Loucy (cell line): ENCODE data around the gene ETFA.

ENCODE experiments used
- H2AFZ ChIP-seq: fragments of 200-600 bp; sonication (generic); 2 replicates; pipeline ENCODE4 v1.6.0; 2016; ENCODE audit warnings: antibody characterized with exemption, mild to moderate bottlenecking, low read length, moderate library complexity
- H3F3A ChIP-seq: fragments of 200-600 bp; 2 replicates; pipeline ENCODE4 v1.6.0; 2016; ENCODE audit warnings: antibody characterized with exemption, low read depth, mild to moderate bottlenecking
- H3K27me3 ChIP-seq: fragments of 200-600 bp; sonication (generic); 2 replicates; pipeline ENCODE4 v1.6.1; 2014; ENCODE audit warnings: low read length, mild to moderate bottlenecking; ENCODE audit not compliant: insufficient read depth, poor library complexity, severe bottlenecking
- H3K36me3 ChIP-seq: fragments of 200-600 bp; sonication (generic); 2 replicates; pipeline ENCODE4 v1.6.1; 2016; ENCODE audit warnings: low read length; ENCODE audit not compliant: insufficient read depth
- H3K4me1 ChIP-seq: fragments of 200-600 bp; sonication (generic); 2 replicates; pipeline ENCODE4 v1.5.1; 2014; ENCODE audit warnings: low read length, mild to moderate bottlenecking; ENCODE audit not compliant: insufficient read depth, poor library complexity, severe bottlenecking
- H3K4me2 ChIP-seq: fragments of 200-600 bp; sonication (generic); 2 replicates; pipeline ENCODE4 v1.6.0; 2014; ENCODE audit warnings: antibody characterized with exemption, low read length, low read depth, mild to moderate bottlenecking; ENCODE audit not compliant: poor library complexity, severe bottlenecking
- H3K4me3 ChIP-seq: fragments of 200-600 bp; sonication (generic); 2 replicates; pipeline ENCODE4 v1.5.1; 2014; ENCODE audit warnings: low read length, mild to moderate bottlenecking, mixed read lengths; ENCODE audit not compliant: poor library complexity, severe bottlenecking
- H3K79me2 ChIP-seq: fragments of 200-600 bp; sonication (generic); 2 replicates; pipeline ENCODE4 v1.6.1; 2014; ENCODE audit warnings: low read length; ENCODE audit not compliant: insufficient read depth
- H3K9ac ChIP-seq: fragments of 200-600 bp; sonication (generic); 2 replicates; pipeline ENCODE4 v1.6.0; 2014; ENCODE audit warnings: mild to moderate bottlenecking, low read depth, low read length, moderate library complexity; ENCODE audit not compliant: poor library complexity, severe bottlenecking
- H3K9me2 ChIP-seq: fragments of 200-600 bp; sonication (generic); replicated peaks from 2 replicates; pipeline ENCODE4 v1.6.1; 2016; ENCODE audit warnings: low read depth, low read length, mixed read lengths
- H3K9me3 ChIP-seq: fragments of 200-600 bp; sonication (generic); 2 replicates; pipeline ENCODE4 v1.6.1; 2014; ENCODE audit warnings: mild to moderate bottlenecking, antibody characterized with exemption, low read length, low read depth; ENCODE audit not compliant: insufficient read depth
- H4K20me1 ChIP-seq: fragments of 200-600 bp; sonication (generic); 2 replicates; pipeline ENCODE4 v1.6.0; 2014; ENCODE audit warnings: antibody characterized with exemption, low read length, mild to moderate bottlenecking; ENCODE audit not compliant: insufficient read depth, poor library complexity, severe bottlenecking
- EZH2phosphoT487 ChIP-seq: fragments of 200-600 bp; IDR thresholded peaks from 2 replicates; pipeline ENCODE4 v1.6.1; 2018; ENCODE audit warnings: antibody characterized with exemption, mild to moderate bottlenecking, moderate library complexity, borderline replicate concordance
- TF ChIP-seq, protein P1 (sequence below): fragments of 200-600 bp; sonication (generic); conservative IDR thresholded peaks from 2 replicates; pipeline ENCODE4 v1.5.1; 2014; ENCODE audit warnings: mild to moderate bottlenecking, antibody characterized with exemption, low read length

Gene ETFA

DNA sequence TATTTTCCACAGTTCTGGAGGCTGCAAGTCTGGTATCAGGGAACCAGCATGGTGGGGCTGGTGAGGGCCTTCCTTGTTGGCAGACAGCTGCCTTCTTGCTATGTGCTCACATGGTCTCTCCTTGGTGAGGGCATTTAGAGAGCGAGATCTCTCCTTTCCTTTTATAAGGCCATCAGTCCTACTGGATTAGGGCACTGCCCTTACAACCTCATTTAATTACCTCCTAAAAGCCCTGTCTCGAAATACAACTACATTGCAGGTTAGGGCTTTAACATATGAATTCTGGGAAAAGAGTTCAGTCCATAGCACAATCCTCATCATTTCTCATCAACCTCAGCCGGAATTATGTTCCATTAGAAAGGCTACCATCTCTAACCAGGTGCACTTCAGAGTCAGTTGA lies 47.2 kb upstream of the ETFA start:
- H3K4me2 ChIP-seq: no peak overlapping the region
- no peaks in the 10 kb centered on the region for H4K20me1 ChIP-seq
- no peak overlapping the region for H3K4me3 ChIP-seq
- H3K9me3 ChIP-seq: no peaks in the 10 kb centered on the region
- H3F3A ChIP-seq: no peaks in the 10 kb centered on the region
- no peaks in the 10 kb centered on the region for H3K79me2 ChIP-seq
- H3K36me3 ChIP-seq: no peaks in the 10 kb centered on the region
- H3K9ac ChIP-seq: no peak overlapping the region
- H3K9me2 ChIP-seq: no peaks in the 10 kb centered on the region
- no peaks in the 10 kb centered on the region for H3K4me1 ChIP-seq
- no peak for TF ChIP-seq EZH2phosphoT487
- TF ChIP-seq, protein P1, sequence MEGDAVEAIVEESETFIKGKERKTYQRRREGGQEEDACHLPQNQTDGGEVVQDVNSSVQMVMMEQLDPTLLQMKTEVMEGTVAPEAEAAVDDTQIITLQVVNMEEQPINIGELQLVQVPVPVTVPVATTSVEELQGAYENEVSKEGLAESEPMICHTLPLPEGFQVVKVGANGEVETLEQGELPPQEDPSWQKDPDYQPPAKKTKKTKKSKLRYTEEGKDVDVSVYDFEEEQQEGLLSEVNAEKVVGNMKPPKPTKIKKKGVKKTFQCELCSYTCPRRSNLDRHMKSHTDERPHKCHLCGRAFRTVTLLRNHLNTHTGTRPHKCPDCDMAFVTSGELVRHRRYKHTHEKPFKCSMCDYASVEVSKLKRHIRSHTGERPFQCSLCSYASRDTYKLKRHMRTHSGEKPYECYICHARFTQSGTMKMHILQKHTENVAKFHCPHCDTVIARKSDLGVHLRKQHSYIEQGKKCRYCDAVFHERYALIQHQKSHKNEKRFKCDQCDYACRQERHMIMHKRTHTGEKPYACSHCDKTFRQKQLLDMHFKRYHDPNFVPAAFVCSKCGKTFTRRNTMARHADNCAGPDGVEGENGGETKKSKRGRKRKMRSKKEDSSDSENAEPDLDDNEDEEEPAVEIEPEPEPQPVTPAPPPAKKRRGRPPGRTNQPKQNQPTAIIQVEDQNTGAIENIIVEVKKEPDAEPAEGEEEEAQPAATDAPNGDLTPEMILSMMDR: no peak
- no peaks in the 10 kb centered on the region for H3K27me3 ChIP-seq
- H2AFZ ChIP-seq: no peak overlapping the region

- no peaks in the 10 kb centered on the region for H4K20me1 ChIP-seq
- no peaks in the 10 kb centered on the region for H3K9me2 ChIP-seq
- no peaks in the 10 kb centered on the region for H3F3A ChIP-seq
- H3K9ac ChIP-seq: no peak overlapping the region
- no peaks in the 10 kb centered on the region for H3K27me3 ChIP-seq
- no peak overlapping the region for H3K4me3 ChIP-seq
- no peaks in the 10 kb centered on the region for H3K4me1 ChIP-seq
- H3K79me2 ChIP-seq: no peaks in the 10 kb centered on the region
- H3K36me3 ChIP-seq: no peaks in the 10 kb centered on the region
- H3K9me3 ChIP-seq: no peaks in the 10 kb centered on the region
- no peak overlapping the region for H3K4me2 ChIP-seq
- TF ChIP-seq, protein P1: no peak
- TF ChIP-seq EZH2phosphoT487: no peak
- no peak overlapping the region for H2AFZ ChIP-seq
These were observed 43.7 kb upstream of the ETFA start for GRCh38 chr15:76354823-76355440.

GRCh38 chr15:76353903-76354302 lies 42.6 kb upstream of the ETFA start:
- no peak overlapping the region for H3K4me2 ChIP-seq
- no peak overlapping the region for H3K9ac ChIP-seq
- no peak overlapping the region for H3K4me3 ChIP-seq
- no peaks in the 10 kb centered on the region for H3K27me3 ChIP-seq
- H3F3A ChIP-seq: no peaks in the 10 kb centered on the region
- no peak overlapping the region for H2AFZ ChIP-seq
- H3K9me2 ChIP-seq: no peaks in the 10 kb centered on the region
- no peaks in the 10 kb centered on the region for H3K4me1 ChIP-seq
- no peaks in the 10 kb centered on the region for H4K20me1 ChIP-seq
- H3K36me3 ChIP-seq: no peaks in the 10 kb centered on the region
- H3K79me2 ChIP-seq: no peaks in the 10 kb centered on the region
- no peak for TF ChIP-seq EZH2phosphoT487
- TF ChIP-seq, protein P1: no peak
- H3K9me3 ChIP-seq: no peaks in the 10 kb centered on the region
